Activated naive CD4-positive, alpha-beta T cell treated with anti-CD3 and anti-CD28 coated beads, Interleukin-2, amount 50 U/mL, for 24 hours (primary cell): ENCODE results near the gene TAF13.
"Not testable (repeated sequence)": the region's sequence is repeated elsewhere in the genome, so short reads cannot be mapped to it uniquely, and the experiment has no call there.

ENCODE experiments used
- H3K27ac Mint-ChIP-seq: one replicate; pipeline ENCODE4 v1.8.0; 2021; ENCODE audit warnings: mild to moderate bottlenecking, mixed read lengths
- H3K27me3 Mint-ChIP-seq: one replicate; pipeline ENCODE4 v1.8.0; 2021; ENCODE audit warnings: mixed read lengths
- H3K36me3 Mint-ChIP-seq: one replicate; pipeline ENCODE4 v1.8.0; 2021; ENCODE audit warnings: mixed read lengths
- H3K4me1 Mint-ChIP-seq: one replicate; pipeline ENCODE4 v1.8.0; 2021; ENCODE audit warnings: mixed read lengths
- H3K4me3 Mint-ChIP-seq: one replicate; pipeline ENCODE4 v1.8.0; 2021; ENCODE audit warnings: mild to moderate bottlenecking, mixed read lengths
- H3K9me3 Mint-ChIP-seq: one replicate; pipeline ENCODE4 v1.8.0; 2021; ENCODE audit warnings: mixed read lengths

Gene TAF13

GRCh38 chr1:109078317-109078716, 2.5 kb upstream of the TAF13 start:
- Mint-ChIP-seq H3K4me3 (no peak overlapping the region), H3K27me3 (no peaks in the 10 kb centered on the region), H3K4me1 (peaks cover 20% of the 10 kb centered on the region), H3K27ac (no peak overlapping the region), H3K36me3 (peaks cover 1% of the 10 kb centered on the region), H3K9me3 (no peaks in the 10 kb centered on the region)

DNA sequence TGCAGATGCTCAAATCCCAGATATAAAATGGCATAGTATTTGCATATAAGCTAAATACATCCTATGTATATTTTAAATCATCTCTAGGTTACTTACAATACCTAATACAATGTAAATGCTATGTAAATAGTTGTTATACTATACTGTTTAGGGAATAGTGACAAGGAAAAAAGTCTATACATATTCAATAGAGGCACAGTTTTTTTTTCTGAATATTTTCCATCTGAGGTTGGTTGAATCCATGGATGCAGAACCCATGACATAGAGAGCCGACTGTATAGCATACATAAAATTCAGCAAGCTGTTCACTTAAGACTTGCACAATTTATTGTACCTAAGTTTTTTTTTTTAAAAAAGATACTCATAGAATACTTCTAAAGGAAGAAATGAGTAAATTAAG, 6.5 kb downstream of the TAF13 start:
- H3K4me3 Mint-ChIP-seq = no peak overlapping the region
- H3K27me3 Mint-ChIP-seq = no peaks in the 10 kb centered on the region
- H3K4me1 Mint-ChIP-seq = peaks cover 13% of the 10 kb centered on the region
- no peak overlapping the region for H3K27ac Mint-ChIP-seq
- peaks cover 13% of the 10 kb centered on the region for H3K36me3 Mint-ChIP-seq
- H3K9me3 Mint-ChIP-seq = no peaks in the 10 kb centered on the region

DNA sequence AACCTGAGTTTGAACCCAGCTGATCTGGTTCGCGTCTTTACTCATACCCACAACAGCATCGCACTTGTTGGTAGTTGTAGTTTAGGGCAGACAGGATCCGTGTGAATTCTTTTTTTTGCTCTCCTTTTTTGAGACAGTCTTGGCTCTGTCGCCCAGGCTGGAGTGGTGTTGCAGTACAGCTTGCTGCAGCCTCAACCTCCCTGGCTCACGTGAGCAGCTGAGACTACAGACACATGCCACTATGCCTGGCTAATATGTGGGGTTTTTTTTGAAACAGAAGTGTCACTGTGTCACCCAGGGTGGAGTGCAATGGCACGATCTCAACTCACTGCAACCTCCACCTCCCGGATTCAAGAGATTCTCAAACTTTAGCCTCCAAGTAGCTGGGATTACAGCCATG, 7.9 kb downstream of the TAF13 start:
- no peak overlapping the region for H3K4me3 Mint-ChIP-seq
- no peak overlapping the region for H3K27ac Mint-ChIP-seq
- no peaks in the 10 kb centered on the region for H3K9me3 Mint-ChIP-seq
- no peaks in the 10 kb centered on the region for H3K27me3 Mint-ChIP-seq
- H3K4me1 Mint-ChIP-seq = peaks cover 7% of the 10 kb centered on the region
- peaks cover 11% of the 10 kb centered on the region for H3K36me3 Mint-ChIP-seq

DNA sequence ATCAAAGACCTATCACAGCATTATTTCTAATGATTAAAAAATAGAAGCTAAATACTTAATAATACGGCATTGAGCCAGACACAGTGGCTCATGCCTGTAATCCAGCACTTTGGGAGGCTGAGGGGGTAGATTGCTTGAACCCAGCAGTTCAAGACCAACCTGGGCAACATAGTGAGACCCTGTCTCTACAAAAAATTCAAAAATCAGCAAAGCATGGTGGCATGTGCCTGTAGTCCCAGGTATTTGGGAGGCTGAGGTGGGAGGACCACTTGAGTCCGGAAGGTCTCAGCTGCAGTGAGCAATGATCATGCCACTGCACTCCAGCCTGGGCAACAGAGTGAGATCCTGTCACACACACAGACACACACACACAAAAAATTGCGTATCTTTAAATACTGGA, 10.7 kb downstream of the TAF13 start:
- Mint-ChIP-seq H3K36me3 (peaks cover 7% of the 10 kb centered on the region), H3K27me3 (no peaks in the 10 kb centered on the region), H3K4me3 (no peak overlapping the region), H3K27ac (no peak overlapping the region), H3K4me1 (no peaks in the 10 kb centered on the region), H3K9me3 (no peaks in the 10 kb centered on the region)

DNA sequence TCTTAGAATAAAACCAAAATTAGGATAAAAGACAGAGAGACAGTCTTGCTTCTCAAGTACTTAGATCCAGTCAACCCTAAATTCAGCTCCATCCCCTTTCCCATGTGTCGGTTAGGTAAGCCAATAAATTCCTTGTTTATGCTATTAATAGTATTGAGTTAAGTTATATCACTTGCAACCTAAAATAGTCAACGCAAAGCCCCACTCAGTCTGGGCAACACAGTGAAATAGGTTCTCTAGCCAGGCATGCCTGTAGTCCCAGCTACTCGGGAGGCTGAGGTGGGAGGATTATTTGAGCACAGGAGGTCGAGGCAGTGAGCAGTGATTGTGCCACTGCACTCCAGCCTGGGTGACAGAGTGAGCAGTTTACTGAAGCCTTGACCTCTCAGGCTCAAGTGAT, 14.6 kb downstream of the TAF13 start:
- H3K9me3 Mint-ChIP-seq = no peaks in the 10 kb centered on the region
- peaks cover 5% of the 10 kb centered on the region for H3K36me3 Mint-ChIP-seq
- H3K27me3 Mint-ChIP-seq = no peaks in the 10 kb centered on the region
- H3K27ac Mint-ChIP-seq = no peak overlapping the region
- no peak overlapping the region for H3K4me3 Mint-ChIP-seq
- H3K4me1 Mint-ChIP-seq = no peaks in the 10 kb centered on the region

GRCh38 chr1:109060707-109061106, 15.1 kb downstream of the TAF13 start:
- Mint-ChIP-seq H3K9me3 (no peaks in the 10 kb centered on the region), H3K27ac (no peak overlapping the region), H3K4me3 (no peak overlapping the region), H3K4me1 (no peaks in the 10 kb centered on the region), H3K27me3 (no peaks in the 10 kb centered on the region), H3K36me3 (peaks cover 5% of the 10 kb centered on the region)

DNA sequence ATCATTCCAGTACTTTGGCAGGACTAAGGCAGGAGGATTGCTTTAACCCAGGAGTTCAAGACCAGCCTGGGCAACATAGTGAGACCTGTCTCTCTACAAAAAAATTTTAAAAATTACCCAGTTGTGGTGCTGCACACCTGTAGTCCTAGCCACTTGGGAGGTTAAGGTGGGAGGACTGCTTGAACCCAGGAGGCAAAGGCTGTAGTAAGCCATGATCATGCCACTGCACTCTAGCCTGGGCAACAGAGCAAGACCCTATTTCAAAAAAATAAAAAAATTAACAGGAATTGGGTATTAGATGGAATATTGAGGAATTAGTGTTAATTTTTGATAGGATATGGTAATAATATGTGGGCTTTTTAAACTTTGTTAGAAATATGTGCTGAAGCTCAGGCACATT, 16.8 kb downstream of the TAF13 start:
- Mint-ChIP-seq H3K4me3 (no peak overlapping the region), H3K27ac (no peak overlapping the region), H3K4me1 (no peaks in the 10 kb centered on the region), H3K27me3 (no peaks in the 10 kb centered on the region), H3K36me3 (no peaks in the 10 kb centered on the region), H3K9me3 (no peaks in the 10 kb centered on the region)

GRCh38 chr1:109056064-109056463, 19.7 kb downstream of the TAF13 start:
- H3K9me3 Mint-ChIP-seq = no peaks in the 10 kb centered on the region
- H3K27me3 Mint-ChIP-seq = no peaks in the 10 kb centered on the region
- H3K4me3 Mint-ChIP-seq = no peak overlapping the region
- no peaks in the 10 kb centered on the region for H3K4me1 Mint-ChIP-seq
- no peaks in the 10 kb centered on the region for H3K36me3 Mint-ChIP-seq
- no peak overlapping the region for H3K27ac Mint-ChIP-seq

- not testable (repeated sequence) for H3K4me1 Mint-ChIP-seq, H3K36me3 Mint-ChIP-seq, H3K4me3 Mint-ChIP-seq, H3K27ac Mint-ChIP-seq, H3K27me3 Mint-ChIP-seq, H3K9me3 Mint-ChIP-seq
Observed at GRCh38 chr1:109052145-109052544, 23.7 kb downstream of the TAF13 start.

DNA sequence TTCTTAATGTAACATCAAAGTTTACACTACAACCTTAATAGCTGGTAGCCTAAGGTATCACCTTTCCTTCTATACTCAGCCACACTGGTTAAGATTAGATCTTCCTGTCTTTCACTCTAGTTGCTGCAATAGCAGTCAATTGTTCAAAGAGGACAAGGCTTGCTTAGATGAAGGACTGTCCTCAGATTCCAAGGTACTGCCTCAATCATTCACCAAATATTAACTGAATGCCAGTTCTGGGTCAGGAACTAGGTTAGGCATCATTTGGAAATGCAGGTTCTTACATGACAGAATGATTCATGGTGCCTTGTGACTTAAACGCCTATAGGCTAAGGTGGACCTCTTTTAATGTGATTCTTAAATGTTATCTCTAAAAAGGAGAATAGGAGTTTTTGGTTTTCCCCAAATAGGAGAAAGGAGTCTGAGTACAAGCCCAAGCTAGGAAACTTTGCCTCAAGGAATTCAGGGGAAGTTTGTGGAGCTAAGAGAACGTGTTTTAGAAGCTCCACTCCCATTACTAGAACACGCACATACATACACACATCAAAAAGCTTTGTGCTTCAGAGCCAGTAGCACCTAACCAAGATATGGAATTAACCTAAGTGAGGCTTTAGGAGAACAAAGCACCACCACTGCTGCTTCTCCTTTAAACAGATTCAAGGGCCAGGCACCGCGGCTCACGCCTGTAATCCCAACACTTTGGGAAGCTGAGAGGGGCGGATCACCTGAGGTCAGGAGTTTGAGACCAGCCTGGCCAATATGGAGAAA, 25.4 kb downstream of the TAF13 start:
- Mint-ChIP-seq H3K4me1 (no peaks in the 10 kb centered on the region), H3K4me3 (no peak overlapping the region), H3K27ac (no peak overlapping the region), H3K9me3 (no peaks in the 10 kb centered on the region), H3K36me3 (no peaks in the 10 kb centered on the region), H3K27me3 (no peaks in the 10 kb centered on the region)

DNA sequence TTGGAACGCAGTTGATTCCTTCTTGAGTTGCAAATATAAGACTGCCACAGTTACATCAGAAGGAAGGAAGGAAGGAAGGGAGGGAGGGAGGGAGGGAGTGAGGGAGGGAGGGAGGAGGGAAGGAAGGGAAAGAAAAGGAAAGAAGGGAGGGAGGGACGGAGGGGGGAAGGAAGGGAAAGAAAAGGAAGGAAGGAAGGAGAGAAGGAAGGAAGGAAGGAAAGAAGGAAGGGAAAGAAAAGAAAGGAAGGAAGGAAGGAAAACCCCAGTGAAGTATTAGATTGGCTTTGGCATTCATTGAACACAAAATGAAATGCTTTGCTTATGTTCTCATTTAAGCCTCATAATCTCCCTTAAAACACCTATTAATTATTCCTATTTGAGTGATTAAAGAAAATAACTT, 27.5 kb downstream of the TAF13 start:
- Mint-ChIP-seq H3K36me3 (no peaks in the 10 kb centered on the region), H3K4me1 (no peaks in the 10 kb centered on the region), H3K4me3 (no peak overlapping the region), H3K9me3 (no peaks in the 10 kb centered on the region), H3K27me3 (no peaks in the 10 kb centered on the region), H3K27ac (no peak overlapping the region)

- Mint-ChIP-seq H3K9me3 (no peaks in the 10 kb centered on the region), H3K36me3 (no peaks in the 10 kb centered on the region), H3K4me1 (peaks cover 4% of the 10 kb centered on the region), H3K27me3 (no peaks in the 10 kb centered on the region), H3K27ac (no peak overlapping the region), H3K4me3 (no peak overlapping the region)
Observed at GRCh38 chr1:109047339-109047738, 28.5 kb downstream of the TAF13 start.

GRCh38 chr1:109046671-109047070, 29.1 kb downstream of the TAF13 start:
- H3K4me3 Mint-ChIP-seq = no peak overlapping the region
- no peaks in the 10 kb centered on the region for H3K36me3 Mint-ChIP-seq
- no peaks in the 10 kb centered on the region for H3K9me3 Mint-ChIP-seq
- H3K27me3 Mint-ChIP-seq = no peaks in the 10 kb centered on the region
- peaks cover 4% of the 10 kb centered on the region for H3K4me1 Mint-ChIP-seq
- H3K27ac Mint-ChIP-seq = no peak overlapping the region

DNA sequence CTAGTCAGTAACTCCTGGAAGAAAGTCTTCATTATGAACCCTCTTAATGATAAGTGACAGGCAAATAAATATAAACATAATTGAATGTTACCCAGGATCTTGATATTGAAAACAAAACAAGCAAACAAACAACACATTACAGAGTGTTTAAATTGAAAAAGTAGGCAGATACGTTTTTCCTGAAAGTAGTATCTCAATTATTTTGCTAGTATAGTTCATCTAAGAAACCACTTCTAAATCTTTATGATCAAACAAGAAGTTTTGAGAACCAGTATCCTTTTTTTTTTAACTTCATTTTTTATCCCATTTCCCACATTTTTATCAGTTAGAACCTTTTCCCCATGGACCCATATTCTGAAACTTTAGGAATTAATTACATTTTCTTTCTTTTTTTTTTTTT, 30.2 kb downstream of the TAF13 start:
- no peaks in the 10 kb centered on the region for H3K27me3 Mint-ChIP-seq
- H3K27ac Mint-ChIP-seq = no peak overlapping the region
- H3K9me3 Mint-ChIP-seq = no peaks in the 10 kb centered on the region
- H3K4me3 Mint-ChIP-seq = no peak overlapping the region
- peaks cover 6% of the 10 kb centered on the region for H3K4me1 Mint-ChIP-seq
- H3K36me3 Mint-ChIP-seq = no peaks in the 10 kb centered on the region

GRCh38 chr1:109041621-109042468, 34.0 kb downstream of the TAF13 start, which contains the start of gene WDR47:
Gene WDR47, minus strand, starts transcription at chr1:109042102. Its CDS starts 18,590 bp downstream, at chr1:109023512.
- peaks cover 13% of the 10 kb centered on the region for H3K4me1 Mint-ChIP-seq
- no peaks in the 10 kb centered on the region for H3K9me3 Mint-ChIP-seq
- H3K36me3 Mint-ChIP-seq = no peaks in the 10 kb centered on the region
- peak within 1 kb of the TSS; percentile 95 for H3K27ac Mint-ChIP-seq
- peak within 1 kb of the TSS; percentile 92 for H3K4me3 Mint-ChIP-seq
- H3K27me3 Mint-ChIP-seq = no peaks in the 10 kb centered on the region

DNA sequence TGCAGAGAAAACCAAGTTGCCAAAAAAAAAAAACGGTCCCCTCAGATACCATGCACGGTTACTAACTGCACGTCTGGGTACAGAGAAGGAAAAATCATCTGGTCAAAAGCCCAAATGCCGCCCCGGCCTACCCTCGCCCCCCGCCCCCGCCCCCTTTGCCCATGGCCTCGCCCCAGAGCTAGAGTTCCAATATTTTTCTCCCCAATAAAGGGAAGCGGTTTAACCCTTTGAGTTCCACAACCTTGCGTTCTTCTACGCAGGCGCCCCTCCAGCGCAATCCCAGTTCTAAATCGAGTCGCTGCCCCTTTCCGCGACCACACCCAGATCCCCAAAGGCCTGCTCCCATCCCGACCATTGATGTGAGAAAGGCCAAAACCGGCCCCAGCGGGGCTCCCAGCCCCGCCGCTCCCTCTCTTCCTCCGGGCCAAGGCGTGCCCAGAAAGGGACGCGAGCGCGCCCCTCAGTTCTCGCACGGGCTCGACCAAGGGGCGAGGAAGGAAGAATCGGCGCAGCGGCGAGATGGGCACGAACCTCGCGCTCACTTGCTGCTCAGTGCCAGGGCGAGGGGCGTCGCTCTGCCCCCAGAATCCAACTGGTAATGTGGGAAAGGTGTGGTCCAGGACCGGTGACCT, 34.7 kb downstream of the TAF13 start:
- Mint-ChIP-seq H3K36me3 (peaks cover 2% of the 10 kb centered on the region), H3K27ac (peak overlapping the region; percentile 8), H3K4me3 (peak overlapping the region; percentile 92), H3K9me3 (no peaks in the 10 kb centered on the region), H3K27me3 (no peaks in the 10 kb centered on the region), H3K4me1 (peaks cover 13% of the 10 kb centered on the region)
